Stimulated activated CD8-positive, alpha-beta memory T cell treated with anti-CD3 and anti-CD28 coated beads, Interleukin-2, amount 100 ng/mL, for 1 hour (primary cell): ENCODE measurements around the gene CXXC5.

Experiments used
- DNase-seq, 2 donors: peaks; one replicate each; pipeline ENCODE4 v3.0.0-alpha.2; 2020; ENCODE audit warnings: low read depth in 2 of 2

CXXC5 gene

DNA sequence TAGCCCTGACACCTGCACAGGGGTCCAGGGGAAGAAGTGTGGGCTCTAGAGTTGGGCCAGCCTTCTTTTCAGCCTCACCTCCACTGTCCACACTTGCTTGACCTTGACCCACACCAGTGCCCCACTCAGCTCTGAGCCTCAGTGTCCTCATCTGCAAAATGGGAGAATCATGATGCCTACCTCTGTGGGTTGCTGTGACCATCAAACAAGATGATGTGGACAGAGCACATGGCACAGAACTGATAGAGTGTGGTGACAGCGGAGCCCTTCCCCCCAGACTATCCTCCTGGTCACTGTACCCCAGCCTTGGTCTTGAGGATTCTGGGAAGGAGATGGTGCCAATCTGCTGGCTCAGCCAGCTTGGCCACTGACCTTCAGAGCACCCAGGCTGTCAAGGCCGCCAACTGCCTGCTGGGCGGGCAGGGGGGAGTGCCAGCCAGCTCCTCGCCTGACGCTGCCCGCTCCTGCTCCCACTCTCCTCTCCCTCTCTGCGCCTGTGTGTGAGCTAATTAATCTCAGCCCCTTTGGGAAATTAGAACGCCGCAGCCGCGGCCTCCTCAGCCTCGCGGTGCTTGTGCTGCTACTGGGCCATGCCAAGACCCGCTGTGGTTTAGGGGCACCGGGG, 16.7 kb downstream of the CXXC5 start:
- DNase-seq = no peak

- DNase-seq = no peak
Observed at GRCh38 chr5:139665626-139666025, 17.5 kb downstream of the CXXC5 start.

GRCh38 chr5:139666551-139666950, 18.4 kb downstream of the CXXC5 start:
- no peak for DNase-seq

GRCh38 chr5:139667001-139667729, 19.0 kb downstream of the CXXC5 start:
- DNase-seq = no peak

DNA sequence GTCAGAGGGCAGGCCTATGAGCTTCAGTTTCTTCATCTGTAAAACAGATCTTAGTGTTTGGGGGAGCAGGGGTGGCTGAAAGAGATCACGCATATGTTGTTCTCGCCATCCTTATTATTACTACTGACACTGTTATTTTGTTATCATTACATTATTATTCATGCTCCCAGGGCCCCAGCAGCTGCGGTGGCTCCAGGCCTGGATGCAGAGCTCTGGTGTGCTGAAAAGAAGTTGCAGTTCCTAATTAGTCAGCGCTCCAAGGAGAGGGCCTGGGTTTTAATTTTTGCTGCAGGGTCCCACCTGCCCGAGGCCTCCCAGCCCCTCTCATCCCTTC, 19.5 kb downstream of the CXXC5 start:
- DNase-seq = no peak

DNA sequence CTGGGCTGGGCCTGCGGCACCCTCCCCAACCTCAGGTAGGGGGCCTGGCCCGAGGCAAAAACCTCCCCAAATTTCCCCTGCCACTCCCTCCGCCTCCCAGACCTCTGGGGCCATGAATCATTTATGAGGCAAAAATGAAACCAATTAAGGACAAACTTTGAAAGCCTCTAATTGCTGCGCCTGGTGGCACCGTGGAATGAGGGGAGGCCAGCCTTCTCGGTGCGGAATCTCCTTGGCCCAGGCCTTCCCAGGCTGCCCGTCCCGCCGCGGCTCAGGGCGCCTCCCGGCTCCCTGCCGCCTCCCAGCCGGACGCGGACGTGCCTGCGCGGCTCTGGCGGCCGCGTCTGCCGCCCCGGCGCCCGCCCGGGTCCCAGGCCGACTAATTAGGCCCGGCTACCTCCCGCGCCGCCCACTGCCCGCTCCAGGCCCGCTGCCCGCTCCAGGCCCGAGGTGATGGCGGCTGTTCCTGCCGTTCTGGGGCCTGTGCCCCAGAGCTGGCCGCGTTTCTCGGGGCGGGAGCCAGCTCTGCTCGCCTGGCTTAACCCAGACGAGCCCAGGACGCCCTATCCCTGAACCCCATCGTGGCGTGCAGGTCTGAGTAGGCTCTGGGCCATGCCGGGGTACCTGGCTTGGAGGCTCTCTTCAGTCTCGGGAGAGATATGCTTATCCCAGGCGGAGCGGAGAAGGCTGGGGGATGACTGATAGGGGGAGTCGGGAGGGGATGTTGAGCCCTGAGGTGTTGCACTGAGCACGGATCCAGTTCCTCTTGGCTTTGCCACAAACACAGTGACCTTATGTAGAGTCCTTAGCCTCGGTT, 20.1 kb downstream of the CXXC5 start:
- DNase-seq = no peak

DNA sequence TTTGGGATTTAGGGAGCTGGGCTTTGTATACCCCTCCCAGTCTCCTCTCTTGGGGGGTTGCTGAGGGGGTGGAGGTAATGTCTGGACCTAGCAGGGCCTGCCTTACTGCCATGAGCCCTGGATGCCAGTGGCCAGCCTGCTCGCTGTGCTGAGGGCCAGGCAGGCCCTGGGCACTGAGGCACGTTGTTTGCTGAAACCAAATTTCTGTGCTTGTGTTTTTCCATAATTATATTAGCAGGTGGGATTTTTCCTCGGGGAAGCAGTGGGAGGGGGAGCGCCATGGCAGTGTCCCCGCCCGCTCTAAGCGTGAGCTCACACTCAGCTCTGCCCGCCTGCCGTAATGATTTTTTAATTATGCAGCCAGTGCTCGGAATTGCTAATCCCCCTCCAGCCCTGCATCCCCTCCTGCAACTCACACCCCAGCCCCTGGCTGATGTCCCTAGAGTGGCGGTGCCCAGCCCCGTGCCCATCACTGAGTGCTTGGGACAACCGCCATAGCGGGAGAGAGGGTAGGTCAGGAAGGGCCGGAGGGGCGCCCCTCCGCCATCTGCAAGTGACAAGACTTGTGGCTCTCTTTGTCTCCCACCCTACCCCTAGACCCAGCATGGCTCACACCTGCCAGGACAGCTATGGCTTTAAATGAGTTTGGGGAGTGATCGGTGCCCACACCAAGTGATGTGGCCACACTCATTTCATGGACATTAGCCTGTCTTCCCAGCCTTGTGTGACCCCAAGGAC, 20.9 kb downstream of the CXXC5 start:
- no peak for DNase-seq

DNA sequence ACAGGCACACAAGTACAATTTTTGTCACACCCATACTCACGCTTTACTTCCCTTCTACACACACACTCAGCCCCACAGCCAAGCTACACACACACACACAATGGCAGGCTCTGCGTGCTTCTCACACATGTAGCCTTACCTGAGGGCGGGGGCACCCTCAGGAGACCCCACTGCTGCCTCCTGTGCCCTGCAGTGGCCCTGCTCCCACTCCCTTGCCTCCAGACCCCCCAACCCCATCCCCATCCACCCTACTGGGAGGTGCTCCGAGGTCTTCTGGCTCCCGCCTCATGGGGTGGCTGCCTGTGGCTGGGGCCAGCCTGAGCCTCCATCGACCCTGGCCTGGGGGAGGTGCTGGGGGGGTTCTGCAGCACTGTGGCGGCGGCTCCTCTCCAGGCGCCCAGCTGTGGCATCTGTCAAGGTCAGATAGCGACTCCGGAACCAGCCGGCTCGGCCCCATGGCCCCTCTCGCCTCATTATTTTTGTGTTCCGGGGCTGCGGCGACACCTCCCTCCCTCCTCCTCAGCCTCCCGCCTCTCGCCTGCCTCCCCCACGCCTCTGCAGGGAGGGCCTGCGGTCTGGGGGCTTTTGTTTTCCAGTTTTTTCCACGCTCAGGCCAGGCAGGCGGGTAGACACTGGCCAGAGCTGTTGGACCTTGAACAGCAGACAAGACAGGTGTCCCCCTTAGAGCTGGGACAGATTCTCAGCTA, 21.7 kb downstream of the CXXC5 start:
- DNase-seq = no peak

GRCh38 chr5:139670369-139671095, 22.4 kb downstream of the CXXC5 start:
- no peak for DNase-seq

- DNase-seq = no peak
Observed at GRCh38 chr5:139671096-139671841, 23.1 kb downstream of the CXXC5 start.

GRCh38 chr5:139675213-139675612, 27.1 kb downstream of the CXXC5 start:
- no peak for DNase-seq

GRCh38 chr5:139675825-139676224, 27.7 kb downstream of the CXXC5 start:
- no peak for DNase-seq

GRCh38 chr5:139676406-139676805, 28.3 kb downstream of the CXXC5 start:
- DNase-seq = no peak

- no peak for DNase-seq
Observed at GRCh38 chr5:139676951-139677735, 29.0 kb downstream of the CXXC5 start.

GRCh38 chr5:139677736-139678613, 29.8 kb downstream of the CXXC5 start:
- DNase-seq = no peak

DNA sequence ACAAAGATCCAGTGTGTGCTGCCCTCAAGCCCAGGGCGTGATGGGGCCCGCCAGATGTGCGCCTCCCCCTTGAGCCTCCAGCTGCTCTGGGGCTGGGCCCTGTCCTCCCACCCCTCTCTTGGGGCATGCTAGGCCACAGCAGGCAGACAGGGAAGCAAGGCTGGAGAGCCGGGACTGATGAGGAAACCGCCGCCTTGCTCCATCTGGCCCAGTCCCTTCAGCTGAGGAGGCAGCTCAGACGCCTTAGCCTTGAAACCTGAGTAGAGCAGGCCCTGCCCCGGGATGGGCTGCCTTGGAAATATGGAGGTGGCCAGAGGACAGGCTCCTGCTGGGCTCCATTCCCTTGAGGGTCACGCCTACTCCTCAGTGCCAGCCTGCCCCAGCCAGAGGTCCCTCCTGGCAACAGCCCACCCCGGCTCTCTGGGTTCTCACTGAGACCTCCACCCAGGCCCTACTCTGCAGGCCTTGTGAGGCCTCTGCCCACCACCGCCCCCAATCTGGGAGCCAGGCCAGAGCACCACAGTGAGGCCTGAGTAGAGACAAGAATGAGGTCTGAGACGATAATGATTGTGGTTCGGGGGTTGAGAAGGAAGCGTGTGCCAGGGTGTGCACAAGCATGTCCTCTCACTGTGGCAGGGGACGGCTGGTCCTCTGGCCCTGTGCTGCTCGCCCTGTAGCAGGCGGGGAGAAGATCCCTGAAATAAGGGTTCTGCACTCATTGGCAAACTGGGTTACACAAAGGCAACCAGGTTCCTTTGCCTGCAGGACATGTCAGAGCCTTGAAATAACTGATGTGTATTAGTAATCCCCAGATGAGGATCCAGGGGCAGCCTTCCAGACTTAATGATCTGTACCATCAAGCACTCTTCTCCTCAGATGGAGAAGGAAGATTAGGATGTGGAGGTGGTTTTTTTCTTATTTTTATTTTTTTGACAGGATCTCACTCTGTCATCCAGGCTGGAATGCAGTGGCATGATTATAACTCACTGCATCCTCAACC, 30.9 kb downstream of the CXXC5 start:
- no peak for DNase-seq
